Cardiac muscle cell (in vitro differentiated cells and primary cell): ENCODE measurements around the gene MCF2. TPM values are rescaled to one million over a fixed set of nuclear protein-coding genes. Genes with fewer than 3 reads are reported as not detected.

Source experiments
- DNase-seq, 2 donors: peaks; one replicate each; pipeline versions ENCODE4 v3.0.0 to v3.0.0-alpha.2; 2010 to 2017; ENCODE audit warnings: low read depth in 1 of 2, low spot score in 1 of 2
- H3K27ac ChIP-seq: fragments of 200-600 bp; sonication (generic); 2 replicates; pipeline ENCODE4 v1.5.1; 2016
- H3K27me3 ChIP-seq: fragments of 200-600 bp; sonication (generic); 2 replicates; pipeline ENCODE4 v1.6.0; 2016; ENCODE audit warnings: control low read depth
- H3K36me3 ChIP-seq: fragments of 200-600 bp; sonication (generic); 2 replicates; pipeline ENCODE4 v1.5.1; 2016; ENCODE audit warnings: control low read depth
- H3K4me1 ChIP-seq: fragments of 200-600 bp; sonication (generic); 2 replicates; pipeline ENCODE4 v1.8.1; 2017; ENCODE audit warnings: low read depth, mild to moderate bottlenecking, mixed run types
- H3K4me3 ChIP-seq: fragments of 200-600 bp; sonication (generic); 2 replicates; pipeline ENCODE4 v1.5.1; 2016; ENCODE audit warnings: mild to moderate bottlenecking
- H3K9me3 ChIP-seq: fragments of 200-600 bp; sonication (generic); 2 replicates; pipeline ENCODE4 v1.5.1; 2017; ENCODE audit warnings: low read depth, mild to moderate bottlenecking, control low read depth
- polyA plus RNA-seq: library from polyadenylated mRNA; unstranded; fragments of >200 nt; fragmentation: Nextera tagmentation; extraction: Ambion mirVana; gene quantifications from 2 replicates; pipeline ENCODE4 v1.2.1, GENCODE V29; 2016
- total RNA-seq: library from RNA; depleted of rRNA; stranded (reverse); fragments of >200 nt; gene quantifications from 2 replicates; pipeline ENCODE4 v1.2.3, GENCODE V29; 2016
- TF ChIP-seq, protein P1 (sequence below): IDR thresholded peaks from 2 replicates; pipeline ENCODE4 v1.5.1; 2012; ENCODE audit warnings: low read depth, mild to moderate bottlenecking, low read length

Gene MCF2
- total and polyA plus RNA-seq, 2 experiments from 2014 or later: 0.18 TPM; not detected in 1

DNA sequence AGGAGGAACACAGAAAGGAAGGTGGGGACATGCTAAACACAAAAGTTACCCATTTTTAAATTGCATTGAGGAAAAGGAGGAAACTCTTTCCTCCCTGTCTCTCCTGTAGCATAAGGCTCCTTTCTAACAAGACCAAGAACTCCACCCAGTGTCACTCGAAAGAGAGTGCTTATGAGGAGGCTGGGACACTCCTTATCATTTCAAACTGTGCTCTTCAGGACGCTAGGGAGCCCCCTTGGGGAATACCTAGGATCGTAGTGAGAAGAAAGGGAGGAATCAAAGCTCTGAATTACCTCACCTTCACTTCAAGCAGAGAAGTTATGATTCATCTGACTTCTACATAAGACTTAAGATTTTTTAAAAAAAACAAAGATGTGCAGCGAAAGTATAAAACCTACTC, 111.9 kb downstream of the MCF2 start:
- no peak for DNase-seq
- Histone ChIP-seq H3K27ac (no peak overlapping the region), H3K4me1 (no peaks in the 10 kb centered on the region), H3K9me3 (no peaks in the 10 kb centered on the region), H3K36me3 (no peaks in the 10 kb centered on the region), H3K27me3 (no peaks in the 10 kb centered on the region), H3K4me3 (no peak overlapping the region)
- TF ChIP-seq, protein P1, sequence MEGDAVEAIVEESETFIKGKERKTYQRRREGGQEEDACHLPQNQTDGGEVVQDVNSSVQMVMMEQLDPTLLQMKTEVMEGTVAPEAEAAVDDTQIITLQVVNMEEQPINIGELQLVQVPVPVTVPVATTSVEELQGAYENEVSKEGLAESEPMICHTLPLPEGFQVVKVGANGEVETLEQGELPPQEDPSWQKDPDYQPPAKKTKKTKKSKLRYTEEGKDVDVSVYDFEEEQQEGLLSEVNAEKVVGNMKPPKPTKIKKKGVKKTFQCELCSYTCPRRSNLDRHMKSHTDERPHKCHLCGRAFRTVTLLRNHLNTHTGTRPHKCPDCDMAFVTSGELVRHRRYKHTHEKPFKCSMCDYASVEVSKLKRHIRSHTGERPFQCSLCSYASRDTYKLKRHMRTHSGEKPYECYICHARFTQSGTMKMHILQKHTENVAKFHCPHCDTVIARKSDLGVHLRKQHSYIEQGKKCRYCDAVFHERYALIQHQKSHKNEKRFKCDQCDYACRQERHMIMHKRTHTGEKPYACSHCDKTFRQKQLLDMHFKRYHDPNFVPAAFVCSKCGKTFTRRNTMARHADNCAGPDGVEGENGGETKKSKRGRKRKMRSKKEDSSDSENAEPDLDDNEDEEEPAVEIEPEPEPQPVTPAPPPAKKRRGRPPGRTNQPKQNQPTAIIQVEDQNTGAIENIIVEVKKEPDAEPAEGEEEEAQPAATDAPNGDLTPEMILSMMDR: no peak

DNA sequence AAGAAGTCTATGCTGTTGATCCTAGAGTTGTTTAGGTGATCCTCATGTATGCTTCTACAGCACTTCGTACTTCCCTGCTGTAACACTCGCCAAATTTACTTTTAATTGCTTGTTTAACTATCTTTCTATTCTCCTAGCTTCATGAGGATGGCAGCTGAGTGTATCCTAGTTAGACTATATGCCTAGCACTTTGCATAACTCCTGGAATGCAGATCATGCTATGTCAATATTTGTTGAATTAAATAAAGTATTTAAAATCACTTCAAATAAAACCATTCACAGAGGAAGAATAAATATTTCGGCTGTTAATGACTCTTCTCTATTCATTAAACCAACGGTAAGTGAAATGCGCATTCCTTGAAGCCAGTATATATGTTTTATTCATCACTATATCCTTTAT, 122.4 kb downstream of the MCF2 start:
- DNase-seq: no peak
- H3K4me3 ChIP-seq: no peak overlapping the region
- no peaks in the 10 kb centered on the region for H3K36me3 ChIP-seq
- TF ChIP-seq, protein P1: no peak
- no peaks in the 10 kb centered on the region for H3K4me1 ChIP-seq
- H3K27me3 ChIP-seq: no peaks in the 10 kb centered on the region
- H3K27ac ChIP-seq: no peak overlapping the region
- H3K9me3 ChIP-seq: no peaks in the 10 kb centered on the region

DNA sequence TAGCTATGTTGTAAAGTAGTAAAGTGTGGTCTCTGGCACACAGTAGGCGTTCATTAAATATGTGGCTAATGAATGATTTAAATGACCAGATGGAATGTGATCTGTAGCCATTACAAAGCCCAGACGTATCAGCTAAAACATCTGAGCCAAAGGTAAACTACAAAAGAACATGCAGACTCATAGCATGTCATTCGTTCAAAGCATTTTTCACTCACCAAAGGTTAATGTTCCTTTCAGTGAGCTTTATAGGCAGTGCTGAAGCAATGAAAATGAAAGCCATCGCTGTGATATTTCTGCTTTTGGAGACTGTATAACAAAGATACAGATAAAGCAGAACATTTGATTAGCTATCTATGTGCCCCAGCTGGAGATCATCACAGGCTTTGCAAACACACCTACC, 126.9 kb downstream of the MCF2 start:
- TF ChIP-seq, protein P1: no peak
- Histone ChIP-seq H3K27ac (no peak overlapping the region), H3K27me3 (no peaks in the 10 kb centered on the region), H3K9me3 (no peaks in the 10 kb centered on the region), H3K4me3 (no peak overlapping the region), H3K36me3 (no peaks in the 10 kb centered on the region), H3K4me1 (no peaks in the 10 kb centered on the region)
- no peak for DNase-seq

DNA sequence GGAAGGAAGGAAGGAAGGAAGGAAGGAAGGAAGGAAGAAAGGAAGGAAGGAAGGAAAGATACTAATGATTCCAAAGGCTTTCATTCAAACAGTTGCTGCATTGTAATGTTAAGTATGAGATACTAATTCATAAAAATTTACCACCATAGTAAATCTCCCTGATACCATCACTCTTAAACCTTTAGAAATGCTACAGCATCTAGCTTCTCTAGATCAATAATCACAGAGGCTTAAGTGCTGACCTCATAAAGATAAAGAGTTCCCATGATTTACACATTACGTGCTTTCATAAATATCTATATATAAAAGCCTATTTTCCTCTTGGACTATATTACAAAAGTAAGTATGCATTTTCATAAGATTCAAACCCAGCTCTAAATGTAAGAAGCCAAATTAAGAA, 141.0 kb downstream of the MCF2 start:
- TF ChIP-seq, protein P1: no peak
- Histone ChIP-seq H3K27ac (no peak overlapping the region), H3K36me3 (no peaks in the 10 kb centered on the region), H3K4me1 (no peaks in the 10 kb centered on the region), H3K9me3 (no peaks in the 10 kb centered on the region), H3K27me3 (no peaks in the 10 kb centered on the region), H3K4me3 (no peak overlapping the region)
- DNase-seq: no peak

DNA sequence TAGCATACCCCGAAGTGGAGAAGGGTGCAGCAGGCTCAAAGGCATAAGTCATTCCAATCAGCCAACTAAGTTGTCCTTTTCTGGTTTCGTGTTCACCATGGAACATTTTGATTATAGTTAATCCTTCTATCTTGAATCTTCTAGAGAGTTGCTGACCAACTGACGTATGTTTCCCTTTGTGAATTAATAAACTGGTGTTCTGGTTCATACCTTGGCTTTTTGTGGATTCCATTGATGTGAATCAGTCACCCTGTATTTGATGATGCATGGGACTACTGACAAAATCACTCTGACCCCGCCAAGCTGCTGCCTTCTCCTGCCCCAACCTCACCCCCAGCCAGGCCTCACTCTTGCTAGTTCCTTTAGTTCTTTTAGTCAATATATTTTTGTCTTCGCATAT, 144.7 kb downstream of the MCF2 start:
- Histone ChIP-seq H3K27ac (no peak overlapping the region), H3K27me3 (no peaks in the 10 kb centered on the region), H3K4me1 (no peaks in the 10 kb centered on the region), H3K9me3 (no peaks in the 10 kb centered on the region), H3K36me3 (no peaks in the 10 kb centered on the region), H3K4me3 (no peak overlapping the region)
- DNase-seq: no peak
- TF ChIP-seq, protein P1: no peak

DNA sequence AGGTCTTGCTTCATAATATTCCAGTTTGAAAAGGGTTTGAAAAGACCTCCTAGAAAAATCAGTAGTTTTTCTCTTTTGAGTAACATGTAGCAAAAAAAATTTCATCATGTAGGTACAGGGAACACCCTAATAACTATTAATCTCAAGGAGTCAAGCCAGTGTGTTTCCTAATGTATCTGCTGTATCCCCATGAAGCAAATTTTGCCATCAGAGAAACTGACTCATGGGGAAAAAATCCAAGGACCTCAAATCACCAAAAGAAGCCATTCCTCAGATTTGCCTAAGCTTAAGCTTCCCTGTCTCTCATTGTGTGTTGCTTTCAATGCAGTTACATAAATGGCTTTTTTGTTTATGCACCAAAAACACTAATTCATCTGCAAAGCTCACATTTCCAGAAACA, 147.7 kb downstream of the MCF2 start:
- no peaks in the 10 kb centered on the region for H3K27me3 ChIP-seq
- TF ChIP-seq, protein P1: no peak
- no peaks in the 10 kb centered on the region for H3K4me1 ChIP-seq
- no peak overlapping the region for H3K4me3 ChIP-seq
- no peak overlapping the region for H3K27ac ChIP-seq
- peak in 1 of 2 donors; percentile 3 for DNase-seq
- H3K9me3 ChIP-seq: no peaks in the 10 kb centered on the region
- no peaks in the 10 kb centered on the region for H3K36me3 ChIP-seq
